ENCODE measurements around the gene HOXA6. TPM values are rescaled to one million over a fixed set of nuclear protein-coding genes. Genes with fewer than 3 reads are reported as not detected.

HOXA6 gene
- total and polyA plus RNA-seq, 9 of the 15 experiments (the other 6 are each of a cell fraction or from before 2014, with no cell fraction given) = not detected

DNA sequence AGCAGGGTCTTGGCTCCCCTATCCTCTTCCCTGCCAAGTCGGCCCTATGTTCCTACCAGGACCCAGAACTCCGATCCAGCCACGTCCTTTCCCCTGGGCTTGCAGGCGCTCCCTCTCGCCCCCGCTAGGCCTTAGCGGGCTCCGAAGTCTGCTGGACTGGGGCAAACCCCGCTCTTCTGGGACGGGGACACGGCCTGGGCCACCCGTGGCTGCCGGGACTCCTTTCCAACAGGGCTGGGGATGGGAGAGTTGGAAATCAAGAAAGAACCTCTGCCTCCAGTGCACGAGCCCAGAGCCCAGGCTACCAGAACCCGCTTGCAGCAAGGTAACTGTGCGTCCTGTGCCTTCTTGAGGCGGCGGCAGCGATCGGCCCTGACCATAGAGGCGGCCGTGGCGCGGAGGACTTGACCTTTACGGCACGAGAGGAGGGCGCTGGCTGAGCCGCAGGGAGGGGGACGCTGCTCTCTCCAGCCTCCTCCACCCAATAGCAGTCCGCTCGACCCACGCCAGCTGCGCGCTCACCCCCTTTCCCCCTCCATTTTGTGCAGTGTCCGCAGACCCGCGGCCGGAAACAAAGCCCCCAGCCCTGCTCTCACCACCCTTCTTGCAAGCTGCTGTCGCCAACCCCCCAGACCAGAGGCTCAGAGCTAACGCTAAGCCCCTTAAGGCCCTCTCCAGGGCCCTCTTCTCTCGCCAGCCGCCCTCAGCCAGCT is 44.4 kb upstream of the HOXA6 start (continued):
- TF ChIP-seq, protein P1, sequence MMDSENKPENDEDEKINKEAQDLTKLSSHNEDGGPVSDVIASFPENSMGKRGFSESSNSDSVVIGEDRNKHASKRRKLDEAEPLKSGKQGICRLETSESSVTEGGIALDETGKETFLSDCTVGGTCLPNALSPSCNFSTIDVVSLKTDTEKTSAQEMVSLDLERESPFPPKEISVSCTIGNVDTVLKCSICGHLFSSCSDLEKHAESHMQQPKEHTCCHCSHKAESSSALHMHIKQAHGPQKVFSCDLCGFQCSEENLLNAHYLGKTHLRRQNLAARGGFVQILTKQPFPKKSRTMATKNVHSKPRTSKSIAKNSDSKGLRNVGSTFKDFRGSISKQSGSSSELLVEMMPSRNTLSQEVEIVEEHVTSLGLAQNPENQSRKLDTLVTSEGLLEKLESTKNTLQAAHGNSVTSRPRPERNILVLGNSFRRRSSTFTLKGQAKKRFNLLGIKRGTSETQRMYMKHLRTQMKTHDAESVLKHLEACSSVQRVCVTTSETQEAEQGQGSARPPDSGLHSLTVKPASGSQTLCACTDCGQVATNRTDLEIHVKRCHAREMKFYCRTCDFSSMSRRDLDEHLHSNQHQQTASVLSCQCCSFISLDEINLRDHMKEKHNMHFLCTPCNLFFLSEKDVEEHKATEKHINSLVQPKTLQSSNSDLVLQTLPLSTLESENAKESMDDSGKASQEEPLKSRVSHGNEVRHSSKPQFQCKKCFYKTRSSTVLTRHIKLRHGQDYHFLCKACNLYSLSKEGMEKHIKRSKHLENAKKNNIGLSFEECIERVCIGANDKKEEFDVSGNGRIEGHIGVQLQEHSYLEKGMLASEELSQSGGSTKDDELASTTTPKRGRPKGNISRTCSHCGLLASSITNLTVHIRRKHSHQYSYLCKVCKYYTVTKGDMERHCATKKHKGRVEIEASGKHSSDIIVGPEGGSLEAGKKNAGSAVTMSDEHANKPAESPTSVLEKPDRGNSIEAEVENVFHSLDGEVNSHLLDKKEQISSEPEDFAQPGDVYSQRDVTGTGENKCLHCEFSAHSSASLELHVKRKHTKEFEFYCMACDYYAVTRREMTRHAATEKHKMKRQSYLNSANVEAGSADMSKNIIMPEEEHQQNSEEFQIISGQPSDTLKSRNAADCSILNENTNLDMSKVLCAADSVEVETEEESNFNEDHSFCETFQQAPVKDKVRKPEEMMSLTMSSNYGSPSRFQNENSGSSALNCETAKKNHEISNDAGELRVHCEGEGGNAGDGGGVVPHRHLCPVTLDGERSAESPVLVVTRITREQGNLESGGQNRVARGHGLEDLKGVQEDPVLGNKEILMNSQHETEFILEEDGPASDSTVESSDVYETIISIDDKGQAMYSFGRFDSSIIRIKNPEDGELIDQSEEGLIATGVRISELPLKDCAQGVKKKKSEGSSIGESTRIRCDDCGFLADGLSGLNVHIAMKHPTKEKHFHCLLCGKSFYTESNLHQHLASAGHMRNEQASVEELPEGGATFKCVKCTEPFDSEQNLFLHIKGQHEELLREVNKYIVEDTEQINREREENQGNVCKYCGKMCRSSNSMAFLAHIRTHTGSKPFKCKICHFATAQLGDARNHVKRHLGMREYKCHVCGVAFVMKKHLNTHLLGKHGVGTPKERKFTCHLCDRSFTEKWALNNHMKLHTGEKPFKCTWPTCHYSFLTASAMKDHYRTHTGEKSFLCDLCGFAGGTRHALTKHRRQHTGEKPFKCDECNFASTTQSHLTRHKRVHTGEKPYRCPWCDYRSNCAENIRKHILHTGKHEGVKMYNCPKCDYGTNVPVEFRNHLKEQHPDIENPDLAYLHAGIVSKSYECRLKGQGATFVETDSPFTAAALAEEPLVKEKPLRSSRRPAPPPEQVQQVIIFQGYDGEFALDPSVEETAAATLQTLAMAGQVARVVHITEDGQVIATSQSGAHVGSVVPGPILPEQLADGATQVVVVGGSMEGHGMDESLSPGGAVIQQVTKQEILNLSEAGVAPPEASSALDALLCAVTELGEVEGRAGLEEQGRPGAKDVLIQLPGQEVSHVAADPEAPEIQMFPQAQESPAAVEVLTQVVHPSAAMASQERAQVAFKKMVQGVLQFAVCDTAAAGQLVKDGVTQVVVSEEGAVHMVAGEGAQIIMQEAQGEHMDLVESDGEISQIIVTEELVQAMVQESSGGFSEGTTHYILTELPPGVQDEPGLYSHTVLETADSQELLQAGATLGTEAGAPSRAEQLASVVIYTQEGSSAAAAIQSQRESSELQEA (IDR thresholded peaks at IDR 0.05; ENCODE audit: low read depth) = no peak
- TF ChIP-seq, protein P2, sequence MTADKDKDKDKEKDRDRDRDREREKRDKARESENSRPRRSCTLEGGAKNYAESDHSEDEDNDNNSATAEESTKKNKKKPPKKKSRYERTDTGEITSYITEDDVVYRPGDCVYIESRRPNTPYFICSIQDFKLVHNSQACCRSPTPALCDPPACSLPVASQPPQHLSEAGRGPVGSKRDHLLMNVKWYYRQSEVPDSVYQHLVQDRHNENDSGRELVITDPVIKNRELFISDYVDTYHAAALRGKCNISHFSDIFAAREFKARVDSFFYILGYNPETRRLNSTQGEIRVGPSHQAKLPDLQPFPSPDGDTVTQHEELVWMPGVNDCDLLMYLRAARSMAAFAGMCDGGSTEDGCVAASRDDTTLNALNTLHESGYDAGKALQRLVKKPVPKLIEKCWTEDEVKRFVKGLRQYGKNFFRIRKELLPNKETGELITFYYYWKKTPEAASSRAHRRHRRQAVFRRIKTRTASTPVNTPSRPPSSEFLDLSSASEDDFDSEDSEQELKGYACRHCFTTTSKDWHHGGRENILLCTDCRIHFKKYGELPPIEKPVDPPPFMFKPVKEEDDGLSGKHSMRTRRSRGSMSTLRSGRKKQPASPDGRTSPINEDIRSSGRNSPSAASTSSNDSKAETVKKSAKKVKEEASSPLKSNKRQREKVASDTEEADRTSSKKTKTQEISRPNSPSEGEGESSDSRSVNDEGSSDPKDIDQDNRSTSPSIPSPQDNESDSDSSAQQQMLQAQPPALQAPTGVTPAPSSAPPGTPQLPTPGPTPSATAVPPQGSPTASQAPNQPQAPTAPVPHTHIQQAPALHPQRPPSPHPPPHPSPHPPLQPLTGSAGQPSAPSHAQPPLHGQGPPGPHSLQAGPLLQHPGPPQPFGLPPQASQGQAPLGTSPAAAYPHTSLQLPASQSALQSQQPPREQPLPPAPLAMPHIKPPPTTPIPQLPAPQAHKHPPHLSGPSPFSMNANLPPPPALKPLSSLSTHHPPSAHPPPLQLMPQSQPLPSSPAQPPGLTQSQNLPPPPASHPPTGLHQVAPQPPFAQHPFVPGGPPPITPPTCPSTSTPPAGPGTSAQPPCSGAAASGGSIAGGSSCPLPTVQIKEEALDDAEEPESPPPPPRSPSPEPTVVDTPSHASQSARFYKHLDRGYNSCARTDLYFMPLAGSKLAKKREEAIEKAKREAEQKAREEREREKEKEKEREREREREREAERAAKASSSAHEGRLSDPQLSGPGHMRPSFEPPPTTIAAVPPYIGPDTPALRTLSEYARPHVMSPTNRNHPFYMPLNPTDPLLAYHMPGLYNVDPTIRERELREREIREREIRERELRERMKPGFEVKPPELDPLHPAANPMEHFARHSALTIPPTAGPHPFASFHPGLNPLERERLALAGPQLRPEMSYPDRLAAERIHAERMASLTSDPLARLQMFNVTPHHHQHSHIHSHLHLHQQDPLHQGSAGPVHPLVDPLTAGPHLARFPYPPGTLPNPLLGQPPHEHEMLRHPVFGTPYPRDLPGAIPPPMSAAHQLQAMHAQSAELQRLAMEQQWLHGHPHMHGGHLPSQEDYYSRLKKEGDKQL (CRISPR knock-in tag; IDR thresholded peaks at IDR 0.05; ENCODE audit: borderline replicate concordance) = no peak
- TF ChIP-seq EZH2 (IDR thresholded peaks at IDR 0.05; ENCODE audit: borderline replicate concordance, low read depth, low read length) (no peak), MXI1 (IDR thresholded peaks at IDR 0.05; ENCODE audit: low read depth, low read length) (no peak), ZNF444 (CRISPR knock-in tag; IDR thresholded peaks at IDR 0.05) (no peak), ZKSCAN8 (CRISPR knock-in tag; IDR thresholded peaks at IDR 0.05) (no peak), TEAD1 (CRISPR knock-in tag; IDR thresholded peaks at IDR 0.05) (no peak), MCM5 (IDR thresholded peaks at IDR 0.05; ENCODE audit: low read depth) (no peak), NEUROD1 (IDR thresholded peaks at IDR 0.05; ENCODE audit: borderline replicate concordance, low read depth, low read length, partially characterized antibody) (no peak)
- TF ChIP-seq, protein P3, sequence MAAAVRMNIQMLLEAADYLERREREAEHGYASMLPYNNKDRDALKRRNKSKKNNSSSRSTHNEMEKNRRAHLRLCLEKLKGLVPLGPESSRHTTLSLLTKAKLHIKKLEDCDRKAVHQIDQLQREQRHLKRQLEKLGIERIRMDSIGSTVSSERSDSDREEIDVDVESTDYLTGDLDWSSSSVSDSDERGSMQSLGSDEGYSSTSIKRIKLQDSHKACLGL (CRISPR knock-in tag; IDR thresholded peaks at IDR 0.05; ENCODE audit: borderline replicate concordance, poor library complexity, severe bottlenecking) = no peak
